ENCODE data around the gene ANKRD6.

Gene ANKRD6

GRCh38 chr6:89518352-89519055 is 85.6 kb downstream of the ANKRD6 start:
- no peaks in the 10 kb centered on the region for H3K36me3 ChIP-seq (ENCODE audit: control insufficient read depth, insufficient read depth, low read length, severe bottlenecking)
- no peaks in the 10 kb centered on the region for H3K9me3 ChIP-seq (ENCODE audit: control insufficient read depth, low read length)
- H3K9ac ChIP-seq (ENCODE audit: low read length): no peak overlapping the region
- no peaks in the 10 kb centered on the region for H3K4me1 ChIP-seq (ENCODE audit: control insufficient read depth, insufficient read depth, low read length)
- DNase-seq (ENCODE audit: low read depth): no peak
- H3K27me3 ChIP-seq (replicated peaks; ENCODE audit: control insufficient read depth, insufficient read depth, low read length): no peaks in the 10 kb centered on the region
- H3K4me3 ChIP-seq (ENCODE audit: low read length): no peak overlapping the region

GRCh38 chr6:89520736-89521135 is 87.8 kb downstream of the ANKRD6 start:
- Histone ChIP-seq H3K27me3 (replicated peaks; ENCODE audit: control insufficient read depth, insufficient read depth, low read length) (no peaks in the 10 kb centered on the region), H3K9me3 (ENCODE audit: control insufficient read depth, low read length) (no peaks in the 10 kb centered on the region), H3K9ac (ENCODE audit: low read length) (no peak overlapping the region), H3K4me3 (ENCODE audit: low read length) (no peak overlapping the region), H3K4me1 (ENCODE audit: control insufficient read depth, insufficient read depth, low read length) (no peaks in the 10 kb centered on the region), H3K36me3 (ENCODE audit: control insufficient read depth, insufficient read depth, low read length, severe bottlenecking) (no peaks in the 10 kb centered on the region)
- no peak for DNase-seq (ENCODE audit: low read depth)

GRCh38 chr6:89522778-89523177 is 89.8 kb downstream of the ANKRD6 start:
- no peak for DNase-seq (ENCODE audit: low read depth)
- Histone ChIP-seq H3K9me3 (ENCODE audit: control insufficient read depth, low read length) (no peaks in the 10 kb centered on the region), H3K4me1 (ENCODE audit: control insufficient read depth, insufficient read depth, low read length) (no peaks in the 10 kb centered on the region), H3K27me3 (replicated peaks; ENCODE audit: control insufficient read depth, insufficient read depth, low read length) (no peaks in the 10 kb centered on the region), H3K36me3 (ENCODE audit: control insufficient read depth, insufficient read depth, low read length, severe bottlenecking) (no peaks in the 10 kb centered on the region), H3K9ac (ENCODE audit: low read length) (no peak overlapping the region), H3K4me3 (ENCODE audit: low read length) (no peak overlapping the region)

- H3K9ac ChIP-seq (ENCODE audit: low read length): no peak overlapping the region
- H3K4me3 ChIP-seq (ENCODE audit: low read length): no peak overlapping the region
- no peaks in the 10 kb centered on the region for H3K4me1 ChIP-seq (ENCODE audit: control insufficient read depth, insufficient read depth, low read length)
- no peaks in the 10 kb centered on the region for H3K9me3 ChIP-seq (ENCODE audit: control insufficient read depth, low read length)
- no peak for DNase-seq (ENCODE audit: low read depth)
- no peaks in the 10 kb centered on the region for H3K36me3 ChIP-seq (ENCODE audit: control insufficient read depth, insufficient read depth, low read length, severe bottlenecking)
- no peaks in the 10 kb centered on the region for H3K27me3 ChIP-seq (replicated peaks; ENCODE audit: control insufficient read depth, insufficient read depth, low read length)
Observed at GRCh38 chr6:89525786-89526562, 93.0 kb downstream of the ANKRD6 start.

GRCh38 chr6:89526563-89526869 is 93.6 kb downstream of the ANKRD6 start:
- H3K4me3 ChIP-seq (ENCODE audit: low read length): no peak overlapping the region
- no peaks in the 10 kb centered on the region for H3K9me3 ChIP-seq (ENCODE audit: control insufficient read depth, low read length)
- H3K4me1 ChIP-seq (ENCODE audit: control insufficient read depth, insufficient read depth, low read length): no peaks in the 10 kb centered on the region
- no peaks in the 10 kb centered on the region for H3K27me3 ChIP-seq (replicated peaks; ENCODE audit: control insufficient read depth, insufficient read depth, low read length)
- DNase-seq (ENCODE audit: low read depth): no peak
- no peak overlapping the region for H3K9ac ChIP-seq (ENCODE audit: low read length)
- no peaks in the 10 kb centered on the region for H3K36me3 ChIP-seq (ENCODE audit: control insufficient read depth, insufficient read depth, low read length, severe bottlenecking)

GRCh38 chr6:89527634-89528033 is 94.7 kb downstream of the ANKRD6 start:
- no peaks in the 10 kb centered on the region for H3K27me3 ChIP-seq (replicated peaks; ENCODE audit: control insufficient read depth, insufficient read depth, low read length)
- no peaks in the 10 kb centered on the region for H3K36me3 ChIP-seq (ENCODE audit: control insufficient read depth, insufficient read depth, low read length, severe bottlenecking)
- DNase-seq (ENCODE audit: low read depth): no peak

GRCh38 chr6:89528866-89529265 is 95.9 kb downstream of the ANKRD6 start:
- Histone ChIP-seq H3K9me3 (ENCODE audit: control insufficient read depth, low read length) (no peaks in the 10 kb centered on the region), H3K4me3 (ENCODE audit: low read length) (no peak overlapping the region), H3K9ac (ENCODE audit: low read length) (no peak overlapping the region), H3K4me1 (ENCODE audit: control insufficient read depth, insufficient read depth, low read length) (no peaks in the 10 kb centered on the region), H3K27me3 (replicated peaks; ENCODE audit: control insufficient read depth, insufficient read depth, low read length) (no peaks in the 10 kb centered on the region), H3K36me3 (ENCODE audit: control insufficient read depth, insufficient read depth, low read length, severe bottlenecking) (no peaks in the 10 kb centered on the region)
- no peak for DNase-seq (ENCODE audit: low read depth)

More at GRCh38 chr6:89527634-89528033, 94.7 kb downstream of the ANKRD6 start:
- Histone ChIP-seq H3K4me1 (ENCODE audit: control insufficient read depth, insufficient read depth, low read length) (no peaks in the 10 kb centered on the region), H3K9me3 (ENCODE audit: control insufficient read depth, low read length) (no peaks in the 10 kb centered on the region), H3K9ac (ENCODE audit: low read length) (no peak overlapping the region), H3K4me3 (ENCODE audit: low read length) (no peak overlapping the region)

GRCh38 chr6:89530982-89531381 is 98.0 kb downstream of the ANKRD6 start:
- DNase-seq (ENCODE audit: low read depth): no peak
- Histone ChIP-seq H3K9me3 (ENCODE audit: control insufficient read depth, low read length) (no peaks in the 10 kb centered on the region), H3K36me3 (ENCODE audit: control insufficient read depth, insufficient read depth, low read length, severe bottlenecking) (no peaks in the 10 kb centered on the region), H3K27me3 (replicated peaks; ENCODE audit: control insufficient read depth, insufficient read depth, low read length) (no peaks in the 10 kb centered on the region), H3K4me1 (ENCODE audit: control insufficient read depth, insufficient read depth, low read length) (no peaks in the 10 kb centered on the region), H3K4me3 (ENCODE audit: low read length) (no peak overlapping the region), H3K9ac (ENCODE audit: low read length) (no peak overlapping the region)

- Histone ChIP-seq H3K4me3 (ENCODE audit: low read length) (no peak overlapping the region), H3K4me1 (ENCODE audit: control insufficient read depth, insufficient read depth, low read length) (no peaks in the 10 kb centered on the region), H3K27me3 (replicated peaks; ENCODE audit: control insufficient read depth, insufficient read depth, low read length) (no peaks in the 10 kb centered on the region), H3K36me3 (ENCODE audit: control insufficient read depth, insufficient read depth, low read length, severe bottlenecking) (no peaks in the 10 kb centered on the region), H3K9ac (ENCODE audit: low read length) (no peak overlapping the region), H3K9me3 (ENCODE audit: control insufficient read depth, low read length) (no peaks in the 10 kb centered on the region)
- no peak for DNase-seq (ENCODE audit: low read depth)
Observed at GRCh38 chr6:89536231-89536630, 103.3 kb downstream of the ANKRD6 start.

- Histone ChIP-seq H3K9me3 (ENCODE audit: control insufficient read depth, low read length) (no peaks in the 10 kb centered on the region), H3K9ac (ENCODE audit: low read length) (no peak overlapping the region), H3K4me1 (ENCODE audit: control insufficient read depth, insufficient read depth, low read length) (no peaks in the 10 kb centered on the region), H3K4me3 (ENCODE audit: low read length) (no peak overlapping the region), H3K27me3 (replicated peaks; ENCODE audit: control insufficient read depth, insufficient read depth, low read length) (no peaks in the 10 kb centered on the region), H3K36me3 (ENCODE audit: control insufficient read depth, insufficient read depth, low read length, severe bottlenecking) (no peaks in the 10 kb centered on the region)
- no peak for DNase-seq (ENCODE audit: low read depth)
Observed at GRCh38 chr6:89539779-89540178, 106.8 kb downstream of the ANKRD6 start.

- H3K9ac ChIP-seq (ENCODE audit: low read length): no peak overlapping the region
- DNase-seq (ENCODE audit: low read depth): no peak
- no peaks in the 10 kb centered on the region for H3K4me1 ChIP-seq (ENCODE audit: control insufficient read depth, insufficient read depth, low read length)
- no peaks in the 10 kb centered on the region for H3K36me3 ChIP-seq (ENCODE audit: control insufficient read depth, insufficient read depth, low read length, severe bottlenecking)
- no peaks in the 10 kb centered on the region for H3K27me3 ChIP-seq (replicated peaks; ENCODE audit: control insufficient read depth, insufficient read depth, low read length)
- no peaks in the 10 kb centered on the region for H3K9me3 ChIP-seq (ENCODE audit: control insufficient read depth, low read length)
- H3K4me3 ChIP-seq (ENCODE audit: low read length): no peak overlapping the region
Observed at GRCh38 chr6:89542081-89542857, 109.3 kb downstream of the ANKRD6 start.

Measured in adipocyte (in vitro differentiated cells).